HCT116 (cell line): Measurements from ENCODE around the gene CUX1. TPM values are rescaled to one million over a fixed set of nuclear protein-coding genes. Genes with fewer than 3 reads are reported as not detected.

Experiments used
- ATAC-seq: fragments of 200-7000 bp; cut with Tn5 transposase; 2 replicates; pipeline ENCODE4 v1.9.1; 2020; ENCODE audit warnings: mild to moderate bottlenecking, moderate library complexity
- BruUV-seq: library from RNA; stranded (reverse); fragments of 400-500 nt; replicated peaks from 2 replicates; lab custom pipeline; 2021; lab: Mats Ljungman, UMichigan
- CTCF ChIA-PET: fragments of 300-600 bp; sonication (Branson Sonifier 250); formaldehyde crosslinking; loops from one replicate; lab custom pipeline; 2021; ENCODE audit warnings: antibody characterized with exemption; lab: Charles Lee
- POLR2A ChIA-PET: fragments of 300-600, 350-600 bp; sonication (Branson Sonifier 250); formaldehyde crosslinking; loops from one replicate; lab custom pipeline; 2021; ENCODE audit warnings: antibody characterized with exemption; lab: Charles Lee
- RAD21 ChIA-PET, 2 experiments: fragments of 300-600 bp; sonication (Branson Sonifier 250); formaldehyde crosslinking; loops; one replicate each; lab custom pipeline; 2023; ENCODE audit warnings: low total read pairs in 2 of 2; ENCODE audit not compliant: uncharacterized antibody in 2 of 2, unreplicated experiment in 2 of 2, low non-redundant PET in 1 of 2; lab: Charles Lee
- DNase-seq: peaks from one replicate; pipeline ENCODE4 v3.0.0-alpha.2; 2010; ENCODE audit warnings: low read depth, low spot score
- H2AFZ ChIP-seq: fragments of 200-600 bp; shearing (Covaris generic), sonication (generic); 2 replicates; pipeline ENCODE4 v1.6.1; 2017; ENCODE audit warnings: low read depth, mixed run types, mixed read lengths, antibody characterized with exemption, low read length; ENCODE audit not compliant: poor library complexity, severe bottlenecking
- H3K27ac ChIP-seq: 2 replicates; pipeline ENCODE4 v1.5.1; 2012; ENCODE audit warnings: low read depth, low read length
- H3K27me3 ChIP-seq: fragments of 200-600 bp; sonication (generic); 2 replicates; pipeline ENCODE4 v1.6.1; 2016; ENCODE audit warnings: mixed run types, low read length, mixed read lengths; ENCODE audit not compliant: insufficient read depth
- H3K36me3 ChIP-seq, 2 experiments: fragments of 200-500 bp in 1 of 2; fragments of 200-600 bp in 1 of 2; sonication (Bioruptor generic) in 1 of 2; sonication (generic) in 1 of 2; 2 replicates each; pipeline versions ENCODE4 v1.5.1 to v1.6.1; 2014 to 2016; ENCODE audit warnings: low read length in 2 of 2, inconsistent platforms in 1 of 2, mixed read lengths in 1 of 2, mixed run types in 1 of 2; ENCODE audit not compliant: insufficient read depth in 2 of 2, control insufficient read depth in 1 of 2
- H3K4me1 ChIP-seq, 2 experiments: fragments of 200-600 bp in 1 of 2; sonication (generic) in 1 of 2; 2 replicates each; pipeline versions ENCODE4 v1.5.1 to v1.6.1; 2012 to 2017; ENCODE audit warnings: low read length in 2 of 2, inconsistent platforms in 1 of 2, mild to moderate bottlenecking in 1 of 2, mixed read lengths in 1 of 2, mixed run types in 1 of 2, moderate library complexity in 1 of 2; ENCODE audit not compliant: insufficient read depth in 2 of 2, control insufficient read depth in 1 of 2
- H3K4me2 ChIP-seq: fragments of 200-600 bp; sonication (generic); 2 replicates; pipeline ENCODE4 v1.6.1; 2017; ENCODE audit warnings: mixed run types, low read length, mixed read lengths
- H3K4me3 ChIP-seq, 2 experiments: fragments of 200-600 bp in 1 of 2; sonication (generic) in 1 of 2; replicated peaks in 1 of 2; 2 replicates each; pipeline ENCODE4 v1.5.1; 2011 to 2016; ENCODE audit warnings: low read length in 2 of 2, control low read depth in 1 of 2, low read depth in 1 of 2, mild to moderate bottlenecking in 1 of 2, mixed read lengths in 1 of 2, mixed run types in 1 of 2
- H3K79me2 ChIP-seq: fragments of 200-600 bp; sonication (generic); 2 replicates; pipeline ENCODE4 v1.6.1; 2017; ENCODE audit warnings: mild to moderate bottlenecking, mixed run types, low read length, moderate library complexity, mixed read lengths; ENCODE audit not compliant: insufficient read depth
- H3K9ac ChIP-seq: fragments of 200-600 bp; sonication (generic); 2 replicates; pipeline ENCODE4 v1.6.1; 2016; ENCODE audit warnings: low read length, mixed read lengths
- H3K9me2 ChIP-seq: fragments of 200-600 bp; sonication (generic), shearing (Covaris generic); 2 replicates; pipeline ENCODE4 v1.6.1; 2017; ENCODE audit warnings: mixed run types, mild to moderate bottlenecking, moderate library complexity; ENCODE audit not compliant: insufficient read depth
- H3K9me3 ChIP-seq, 2 experiments: fragments of 200-500 bp in 1 of 2; fragments of 200-600 bp in 1 of 2; sonication (Bioruptor generic) in 1 of 2; sonication (generic) in 1 of 2; 2 replicates each; pipeline ENCODE4 v1.6.1; 2014 to 2017; ENCODE audit warnings: low read length in 2 of 2, mixed read lengths in 2 of 2, inconsistent platforms in 1 of 2, low read depth in 1 of 2, mild to moderate bottlenecking in 1 of 2, mixed run types in 1 of 2, moderate library complexity in 1 of 2; ENCODE audit not compliant: control insufficient read depth in 1 of 2, insufficient read depth in 1 of 2
- H4K20me1 ChIP-seq: fragments of 200-600 bp; sonication (generic), shearing (Covaris generic); 2 replicates; pipeline ENCODE4 v1.6.1; 2017; ENCODE audit warnings: mixed run types, mild to moderate bottlenecking, moderate library complexity; ENCODE audit not compliant: insufficient read depth
- CBX3 ChIP-seq: IDR thresholded peaks from 2 replicates; pipeline ENCODE4 v1.6.1; 2012; ENCODE audit warnings: low read depth
- CEBPB ChIP-seq: IDR thresholded peaks from 2 replicates; pipeline ENCODE4 v1.6.1; 2012; ENCODE audit warnings: low read depth
- EGR1 ChIP-seq: IDR thresholded peaks from 2 replicates; pipeline ENCODE4 v1.6.1; 2012; ENCODE audit warnings: low read depth
- ELF1 ChIP-seq: IDR thresholded peaks from 2 replicates; pipeline ENCODE4 v1.6.1; 2012; ENCODE audit warnings: low read depth, borderline replicate concordance
- EZH2phosphoT487 ChIP-seq: fragments of 200-600 bp; IDR thresholded peaks from 2 replicates; pipeline ENCODE4 v1.6.1; 2018; ENCODE audit warnings: antibody characterized with exemption, borderline replicate concordance
- FOSL1 ChIP-seq: IDR thresholded peaks from 2 replicates; pipeline ENCODE4 v1.6.1; 2012; ENCODE audit warnings: low read depth
- JUND ChIP-seq: IDR thresholded peaks from 2 replicates; pipeline ENCODE4 v1.6.1; 2012
- RAD21 ChIP-seq: IDR thresholded peaks from 2 replicates; pipeline ENCODE4 v1.6.1; 2012; ENCODE audit warnings: low read depth, mild to moderate bottlenecking
- SIN3A ChIP-seq: IDR thresholded peaks from 2 replicates; pipeline ENCODE4 v1.6.1; 2012; ENCODE audit warnings: low read depth
- SP1 ChIP-seq: IDR thresholded peaks from 2 replicates; pipeline ENCODE4 v1.6.1; 2012; ENCODE audit warnings: low read depth
- SRF ChIP-seq: IDR thresholded peaks from 2 replicates; pipeline ENCODE4 v1.6.1; 2012; ENCODE audit warnings: low read depth
- YY1 ChIP-seq: IDR thresholded peaks from 2 replicates; pipeline ENCODE4 v1.6.1; 2011; ENCODE audit warnings: low read length, low read depth, moderate library complexity, mild to moderate bottlenecking; ENCODE audit not compliant: insufficient replicate concordance; ENCODE audit errors: extremely low read depth
- ZFX ChIP-seq: fragments of 450-650 bp; IDR thresholded peaks from 2 replicates; pipeline ENCODE4 v1.6.1; 2017
- ZNF274 ChIP-seq: fragments of 200-500 bp; sonication (Bioruptor generic); IDR thresholded peaks from 2 replicates; pipeline ENCODE4 v1.6.1; 2014; ENCODE audit warnings: mild to moderate bottlenecking, low read depth, low read length, inconsistent platforms
- intact Hi-C: fragments of 100-400 bp; cut with micrococcal nuclease; formaldehyde crosslinking; loops from 2 replicates; pipeline ENCODE4 v1.10.0; 2022
- total RNA-seq: library from RNA; stranded (reverse); gene quantifications from one replicate; pipeline ENCODE4 v1.2.1, GENCODE V29; 2021; ENCODE audit not compliant: unreplicated experiment
- TF ChIP-seq, protein P1 (sequence below), 3 experiments: fragments of 200-600 bp in 1 of 3; sonication (generic) in 1 of 3; IDR thresholded peaks in 2 of 3; conservative IDR thresholded peaks in 1 of 3; 2 replicates each; pipeline ENCODE4 v1.5.1; 2012 to 2017; ENCODE audit warnings: low read depth in 2 of 3, low read length in 2 of 3, antibody characterized with exemption in 1 of 3, borderline replicate concordance in 1 of 3, control low read depth in 1 of 3, mild to moderate bottlenecking in 1 of 3, mixed read lengths in 1 of 3, mixed run types in 1 of 3, moderate library complexity in 1 of 3; ENCODE audit not compliant: insufficient read depth in 1 of 3
- TF ChIP-seq, protein P2 (sequence below): IDR thresholded peaks from 2 replicates; pipeline ENCODE4 v1.6.1; 2012
- TF ChIP-seq, protein P3 (sequence below): IDR thresholded peaks from 2 replicates; pipeline ENCODE4 v1.6.1; 2012
- TF ChIP-seq, protein P4 (sequence below): IDR thresholded peaks from 2 replicates; pipeline ENCODE4 v1.6.1; 2012; ENCODE audit warnings: low read depth

Gene CUX1
- total RNA-seq, 1 experiment from 2014 or later, result 68.9 TPM

DNA sequence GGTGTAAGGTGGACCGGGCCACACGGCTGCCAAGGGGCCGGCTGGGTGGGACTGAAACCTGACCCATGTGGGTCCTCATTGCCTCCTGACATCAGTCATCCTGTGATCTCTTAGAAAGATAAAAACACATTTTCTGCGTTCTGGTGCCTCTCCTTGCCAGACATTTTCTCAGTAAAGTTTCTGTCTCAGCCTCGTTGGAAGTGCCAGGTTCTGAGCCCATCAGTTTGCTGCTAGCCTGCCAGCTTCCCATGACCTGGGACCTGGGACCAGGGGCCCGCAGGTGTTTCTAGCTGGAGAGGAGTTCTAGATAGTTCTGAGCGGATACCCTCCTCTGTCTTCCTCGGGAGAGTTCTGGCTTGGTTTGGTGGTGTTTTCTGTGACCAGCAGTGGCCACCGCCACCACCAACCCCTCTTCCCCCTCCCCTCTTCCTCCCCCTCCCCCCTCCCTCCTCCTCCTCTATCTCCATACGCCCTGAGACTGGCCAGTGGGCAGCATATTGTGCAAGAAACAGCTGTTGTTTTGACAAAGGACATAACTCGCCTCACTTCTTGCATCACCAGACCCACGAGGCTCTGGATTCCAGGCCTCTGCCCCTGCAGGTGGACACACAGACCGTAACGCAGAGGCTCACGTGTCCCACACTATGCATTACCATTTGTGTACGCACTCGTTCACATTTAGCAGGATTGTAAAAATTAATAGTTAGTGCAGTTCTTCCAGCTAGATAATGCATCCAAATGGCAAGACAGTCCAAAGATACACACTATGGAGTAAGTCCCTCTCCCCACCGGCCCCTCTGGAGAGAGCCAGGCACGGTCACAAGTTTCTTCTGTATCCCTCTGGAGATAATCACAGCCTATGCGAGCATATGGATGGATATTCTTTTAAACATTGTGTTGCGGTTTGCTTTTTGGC, 94.6 kb downstream of the CUX1 start:
- RAD21 ChIA-PET, result no interaction called here
- POLR2A ChIA-PET, result no interaction called here
- no peak overlapping the region for H3K27ac ChIP-seq
- CTCF ChIA-PET, result no interaction called here
- intact Hi-C loops, result no loop called here
- no peak overlapping the region for H2AFZ ChIP-seq
- H3K27me3 ChIP-seq, result no peaks in the 10 kb centered on the region
- TF ChIP-seq ZFX (no peak), SP1 (no peak), JUND (no peak), CBX3 (no peak), RAD21 (no peak), FOSL1 (no peak), ELF1 (no peak), ZNF274 (no peak), EZH2phosphoT487 (no peak), YY1 (no peak), CEBPB (no peak), EGR1 (no peak), SRF (no peak), SIN3A (no peak)
- TF ChIP-seq, protein P1, sequence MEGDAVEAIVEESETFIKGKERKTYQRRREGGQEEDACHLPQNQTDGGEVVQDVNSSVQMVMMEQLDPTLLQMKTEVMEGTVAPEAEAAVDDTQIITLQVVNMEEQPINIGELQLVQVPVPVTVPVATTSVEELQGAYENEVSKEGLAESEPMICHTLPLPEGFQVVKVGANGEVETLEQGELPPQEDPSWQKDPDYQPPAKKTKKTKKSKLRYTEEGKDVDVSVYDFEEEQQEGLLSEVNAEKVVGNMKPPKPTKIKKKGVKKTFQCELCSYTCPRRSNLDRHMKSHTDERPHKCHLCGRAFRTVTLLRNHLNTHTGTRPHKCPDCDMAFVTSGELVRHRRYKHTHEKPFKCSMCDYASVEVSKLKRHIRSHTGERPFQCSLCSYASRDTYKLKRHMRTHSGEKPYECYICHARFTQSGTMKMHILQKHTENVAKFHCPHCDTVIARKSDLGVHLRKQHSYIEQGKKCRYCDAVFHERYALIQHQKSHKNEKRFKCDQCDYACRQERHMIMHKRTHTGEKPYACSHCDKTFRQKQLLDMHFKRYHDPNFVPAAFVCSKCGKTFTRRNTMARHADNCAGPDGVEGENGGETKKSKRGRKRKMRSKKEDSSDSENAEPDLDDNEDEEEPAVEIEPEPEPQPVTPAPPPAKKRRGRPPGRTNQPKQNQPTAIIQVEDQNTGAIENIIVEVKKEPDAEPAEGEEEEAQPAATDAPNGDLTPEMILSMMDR (IDR thresholded peaks at IDR 0.05 in 2 of 3, conservative IDR thresholded peaks at IDR 0.05 in 1 of 3; ENCODE audit: borderline replicate concordance in 1 of 3, insufficient read depth in 1 of 3, low read depth in 2 of 3, low read length in 2 of 3), result no peak
- TF ChIP-seq, protein P2, sequence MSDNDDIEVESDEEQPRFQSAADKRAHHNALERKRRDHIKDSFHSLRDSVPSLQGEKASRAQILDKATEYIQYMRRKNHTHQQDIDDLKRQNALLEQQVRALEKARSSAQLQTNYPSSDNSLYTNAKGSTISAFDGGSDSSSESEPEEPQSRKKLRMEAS, result no peak
- TF ChIP-seq, protein P3, sequence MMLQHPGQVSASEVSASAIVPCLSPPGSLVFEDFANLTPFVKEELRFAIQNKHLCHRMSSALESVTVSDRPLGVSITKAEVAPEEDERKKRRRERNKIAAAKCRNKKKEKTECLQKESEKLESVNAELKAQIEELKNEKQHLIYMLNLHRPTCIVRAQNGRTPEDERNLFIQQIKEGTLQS, result no peak
- TF ChIP-seq, protein P4, sequence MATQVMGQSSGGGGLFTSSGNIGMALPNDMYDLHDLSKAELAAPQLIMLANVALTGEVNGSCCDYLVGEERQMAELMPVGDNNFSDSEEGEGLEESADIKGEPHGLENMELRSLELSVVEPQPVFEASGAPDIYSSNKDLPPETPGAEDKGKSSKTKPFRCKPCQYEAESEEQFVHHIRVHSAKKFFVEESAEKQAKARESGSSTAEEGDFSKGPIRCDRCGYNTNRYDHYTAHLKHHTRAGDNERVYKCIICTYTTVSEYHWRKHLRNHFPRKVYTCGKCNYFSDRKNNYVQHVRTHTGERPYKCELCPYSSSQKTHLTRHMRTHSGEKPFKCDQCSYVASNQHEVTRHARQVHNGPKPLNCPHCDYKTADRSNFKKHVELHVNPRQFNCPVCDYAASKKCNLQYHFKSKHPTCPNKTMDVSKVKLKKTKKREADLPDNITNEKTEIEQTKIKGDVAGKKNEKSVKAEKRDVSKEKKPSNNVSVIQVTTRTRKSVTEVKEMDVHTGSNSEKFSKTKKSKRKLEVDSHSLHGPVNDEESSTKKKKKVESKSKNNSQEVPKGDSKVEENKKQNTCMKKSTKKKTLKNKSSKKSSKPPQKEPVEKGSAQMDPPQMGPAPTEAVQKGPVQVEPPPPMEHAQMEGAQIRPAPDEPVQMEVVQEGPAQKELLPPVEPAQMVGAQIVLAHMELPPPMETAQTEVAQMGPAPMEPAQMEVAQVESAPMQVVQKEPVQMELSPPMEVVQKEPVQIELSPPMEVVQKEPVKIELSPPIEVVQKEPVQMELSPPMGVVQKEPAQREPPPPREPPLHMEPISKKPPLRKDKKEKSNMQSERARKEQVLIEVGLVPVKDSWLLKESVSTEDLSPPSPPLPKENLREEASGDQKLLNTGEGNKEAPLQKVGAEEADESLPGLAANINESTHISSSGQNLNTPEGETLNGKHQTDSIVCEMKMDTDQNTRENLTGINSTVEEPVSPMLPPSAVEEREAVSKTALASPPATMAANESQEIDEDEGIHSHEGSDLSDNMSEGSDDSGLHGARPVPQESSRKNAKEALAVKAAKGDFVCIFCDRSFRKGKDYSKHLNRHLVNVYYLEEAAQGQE, result no peak
- ATAC-seq, result no peak
- H3K4me3 ChIP-seq, result no peak overlapping the region
- no peaks in the 10 kb centered on the region for H4K20me1 ChIP-seq
- peaks cover 3 to 5% of the 10 kb centered on the region in 2 experiments; a peak in 2 of 4 replicates for H3K36me3 ChIP-seq
- no peak for DNase-seq
- no peaks in the 10 kb centered on the region for H3K9me2 ChIP-seq
- no peaks in the 10 kb centered on the region for H3K9me3 ChIP-seq
- peaks cover 52% of the 10 kb centered on the region for H3K79me2 ChIP-seq
- peaks cover 0 to 4% of the 10 kb centered on the region in 2 experiments; a peak in 2 of 4 replicates for H3K4me1 ChIP-seq
- BruUV-seq, result no TSS peak
- H3K4me2 ChIP-seq, result no peak overlapping the region
- H3K9ac ChIP-seq, result no peak overlapping the region
